ENCODE results near the gene LAMC3.

The LAMC3 gene

DNA sequence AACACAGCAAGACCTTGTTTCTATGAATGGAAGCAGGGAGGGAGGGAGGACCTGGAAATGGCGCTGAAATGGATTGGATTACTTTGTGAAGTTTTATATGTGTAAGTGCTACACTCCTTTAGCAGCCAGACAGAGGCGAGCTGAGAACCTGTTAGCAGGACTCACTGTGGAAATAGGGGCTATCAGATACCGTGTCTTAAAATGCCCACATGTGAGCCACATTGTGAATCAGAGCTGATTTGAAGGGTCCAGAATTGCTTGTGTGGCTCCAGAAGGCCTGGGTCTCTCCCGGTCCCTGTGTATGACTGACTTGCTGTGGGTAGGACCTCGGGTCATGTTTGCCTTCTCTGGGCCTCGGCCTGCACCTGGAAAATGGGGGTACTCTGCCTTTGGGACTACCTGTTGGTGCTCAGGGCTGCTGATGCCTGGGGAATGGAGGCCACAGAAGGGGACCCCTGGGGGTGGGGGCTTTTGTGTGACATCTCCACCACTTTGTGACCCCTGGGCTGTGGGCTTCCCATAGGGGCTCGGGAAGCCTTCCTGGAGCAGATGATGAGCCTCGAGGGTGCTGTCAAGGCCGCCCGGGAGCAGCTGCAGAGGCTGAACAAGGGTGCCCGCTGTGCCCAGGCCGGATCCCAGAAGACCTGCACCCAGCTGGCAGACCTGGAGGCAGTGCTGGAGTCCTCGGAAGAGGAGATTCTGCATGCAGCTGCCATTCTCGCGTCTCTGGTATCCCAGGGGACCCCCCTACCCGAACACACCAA is 63.3 kb downstream of the LAMC3 start:
- DNase-seq (ENCODE audit: insufficient read length, low spot score) (no peak), FAIRE-seq (no peak)
- TF ChIP-seq PAX5 (IDR thresholded peaks at IDR 0.05; ENCODE audit: insufficient read depth, low read length, severe bottlenecking) (no peak), POLR2A (IDR thresholded peaks at IDR 0.05; ENCODE audit: low read depth, low read length) (no peak)

DNA sequence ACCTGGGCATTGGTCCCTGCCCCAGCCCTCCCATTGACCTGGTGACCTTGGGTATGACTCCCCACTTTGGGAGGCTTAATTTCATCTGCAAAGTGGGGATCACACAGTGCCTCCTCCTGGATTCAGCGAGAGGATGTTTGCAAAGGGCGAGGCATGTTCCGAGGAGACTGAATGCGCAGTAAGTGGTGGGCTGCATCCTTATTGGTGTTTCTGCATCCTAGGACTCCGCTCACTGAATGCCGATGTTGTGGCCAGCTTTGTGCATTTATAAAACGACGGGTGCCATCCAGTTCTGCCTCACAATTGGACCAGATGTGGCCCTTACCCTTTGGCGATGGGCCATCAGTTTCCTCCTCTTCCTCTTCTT is 63.9 kb downstream of the LAMC3 start:
- FAIRE-seq, result no peak
- no peak for DNase-seq (ENCODE audit: insufficient read length, low spot score)
- TF ChIP-seq POLR2A (IDR thresholded peaks at IDR 0.05; ENCODE audit: low read depth, low read length) (no peak), POU2F2 (IDR thresholded peaks at IDR 0.05; ENCODE audit: low read depth, low read length) (no peak), POLR2AphosphoS5 (IDR thresholded peaks at IDR 0.05; ENCODE audit: low read depth, low read length) (no peak), TAF1 (IDR thresholded peaks at IDR 0.05; ENCODE audit: low read depth, low read length) (no peak), SPI1 (IDR thresholded peaks at IDR 0.05; ENCODE audit: low read depth, low read length) (no peak), PAX5 (IDR thresholded peaks at IDR 0.05; ENCODE audit: insufficient read depth, low read length, severe bottlenecking) (no peak)

DNA sequence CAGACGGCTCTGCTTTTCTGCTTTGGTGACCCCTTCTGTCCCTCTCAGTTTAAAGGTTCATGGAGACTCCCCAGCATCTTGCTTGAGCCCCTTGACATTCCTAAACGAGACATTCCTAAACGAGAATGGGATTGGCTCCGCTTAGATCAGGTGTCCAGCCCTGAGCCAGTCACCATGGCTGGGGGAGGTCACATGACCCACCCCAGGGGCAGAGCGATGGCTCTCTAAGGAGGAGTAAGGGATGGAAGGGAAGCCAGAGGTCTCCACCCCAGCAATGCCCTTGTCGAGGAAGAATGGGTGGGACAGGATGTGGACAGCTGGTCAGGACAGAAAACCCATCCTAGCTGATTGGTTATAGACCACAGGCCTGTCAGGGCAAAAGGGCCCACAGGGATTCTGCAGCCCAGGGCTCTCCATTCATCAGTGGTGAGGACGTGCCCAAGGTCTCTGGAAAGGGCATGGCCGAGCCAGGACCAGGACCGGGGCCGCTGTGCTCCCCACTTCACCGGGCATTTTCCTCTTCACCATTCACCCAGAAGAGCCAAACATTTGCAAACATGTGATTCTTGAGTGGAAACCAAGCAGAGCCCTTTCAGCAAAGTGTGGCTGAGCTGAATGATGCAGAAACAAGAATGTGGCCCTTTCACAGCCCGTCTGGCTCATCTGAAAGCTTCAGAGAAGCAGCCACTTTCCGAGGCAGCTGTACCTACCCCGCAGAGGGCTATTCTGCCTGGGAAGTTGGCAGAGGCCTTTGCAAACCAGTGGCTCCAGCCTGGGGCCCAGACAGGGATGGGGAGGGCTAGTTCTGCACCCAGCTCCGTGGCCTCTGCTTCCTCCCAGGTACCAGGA is 67.6 kb downstream of the LAMC3 start:
- DNase-seq (ENCODE audit: insufficient read length, low spot score), result no peak
- FAIRE-seq, result no peak
- TF ChIP-seq POU2F2 (IDR thresholded peaks at IDR 0.05; ENCODE audit: low read depth, low read length) (no peak), POLR2A (IDR thresholded peaks at IDR 0.05; ENCODE audit: low read depth, low read length) (no peak), PAX5 (IDR thresholded peaks at IDR 0.05; ENCODE audit: insufficient read depth, low read length, severe bottlenecking) (no peak), POLR2AphosphoS5 (IDR thresholded peaks at IDR 0.05; ENCODE audit: low read depth, low read length) (no peak), SPI1 (IDR thresholded peaks at IDR 0.05; ENCODE audit: low read depth, low read length) (no peak), TAF1 (IDR thresholded peaks at IDR 0.05; ENCODE audit: low read depth, low read length) (no peak)

DNA sequence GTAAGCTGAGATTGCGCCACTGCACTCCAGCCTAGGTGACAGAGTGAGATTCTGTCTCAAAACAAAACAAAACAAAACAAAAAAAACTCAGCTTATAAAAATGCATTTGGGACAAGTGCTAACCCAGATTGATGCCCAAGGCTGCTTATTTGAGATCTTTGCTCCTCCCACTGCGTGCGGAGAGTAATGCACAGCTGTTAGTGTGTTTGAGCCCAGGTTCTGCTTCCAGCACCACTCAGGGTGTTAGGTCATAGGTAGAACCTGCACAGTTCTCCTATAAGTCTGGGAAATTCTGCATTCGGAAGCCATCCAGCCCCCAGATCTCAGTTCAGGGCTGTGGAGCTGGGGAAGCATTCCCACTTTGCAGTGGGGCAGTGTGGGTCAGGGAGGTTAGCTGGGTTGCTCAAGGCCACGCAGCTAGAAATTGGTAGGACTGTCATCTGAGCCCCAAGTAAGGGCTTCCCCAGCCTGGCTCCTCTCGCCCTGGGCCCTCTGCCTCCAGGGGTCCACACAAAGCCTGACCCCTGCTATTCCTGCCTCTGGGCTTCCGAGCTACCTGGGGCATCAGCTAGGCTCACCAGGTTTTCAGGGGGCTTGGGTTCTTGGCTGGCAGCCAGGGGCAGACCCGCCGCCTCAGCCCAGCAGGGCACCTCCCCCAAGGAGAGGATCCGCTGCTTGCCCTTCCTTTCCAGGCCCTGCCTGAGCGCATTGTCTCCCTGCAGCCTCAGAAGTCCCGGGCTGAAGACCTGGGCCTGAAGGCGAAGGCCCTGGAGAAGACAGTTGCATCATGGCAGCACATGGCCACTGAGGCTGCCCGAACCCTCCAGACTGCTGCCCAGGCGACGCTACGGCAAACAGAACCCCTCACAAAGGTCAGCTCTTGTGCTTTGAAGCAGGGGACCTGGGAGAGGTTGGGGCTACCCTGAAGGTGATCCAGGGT is 69.7 kb downstream of the LAMC3 start:
- no peak for TF ChIP-seq TAF1 (IDR thresholded peaks at IDR 0.05; ENCODE audit: low read depth, low read length)
- TF ChIP-seq POLR2A (IDR thresholded peaks at IDR 0.05; ENCODE audit: low read depth, low read length), result no peak
- TF ChIP-seq POU2F2 (IDR thresholded peaks at IDR 0.05; ENCODE audit: low read depth, low read length), result no peak
- no peak for TF ChIP-seq POLR2AphosphoS5 (IDR thresholded peaks at IDR 0.05; ENCODE audit: low read depth, low read length)
- DNase-seq (ENCODE audit: insufficient read length, low spot score) (no peak), FAIRE-seq (no peak)

DNA sequence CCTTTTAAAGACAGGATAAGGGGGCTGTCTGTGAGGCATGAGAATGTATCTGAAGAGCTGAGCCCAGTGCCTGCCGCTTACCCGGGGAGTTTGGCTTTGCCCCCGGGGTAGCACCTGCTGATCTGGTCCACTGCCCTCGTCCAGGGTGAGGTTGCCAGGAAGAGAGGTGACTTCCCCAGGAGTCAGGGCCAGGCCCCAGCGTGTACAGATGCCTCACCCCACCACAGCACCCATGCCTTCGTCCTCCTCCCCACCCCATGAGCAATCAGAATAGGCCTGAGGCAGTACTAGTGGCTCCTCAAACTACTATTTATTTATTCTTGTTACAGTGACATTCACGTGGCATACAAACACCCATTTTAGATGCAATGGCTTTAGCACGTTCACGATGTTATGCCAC is 71.6 kb downstream of the LAMC3 start:
- FAIRE-seq, result no peak
- no peak for TF ChIP-seq TAF1 (IDR thresholded peaks at IDR 0.05; ENCODE audit: low read depth, low read length)
- TF ChIP-seq POU2F2 (IDR thresholded peaks at IDR 0.05; ENCODE audit: low read depth, low read length), result no peak
- TF ChIP-seq SPI1 (IDR thresholded peaks at IDR 0.05; ENCODE audit: low read depth, low read length), result no peak
- no peak for TF ChIP-seq POLR2AphosphoS5 (IDR thresholded peaks at IDR 0.05; ENCODE audit: low read depth, low read length)
- TF ChIP-seq POLR2A (IDR thresholded peaks at IDR 0.05; ENCODE audit: low read depth, low read length), result no peak
- TF ChIP-seq PAX5 (IDR thresholded peaks at IDR 0.05; ENCODE audit: insufficient read depth, low read length, severe bottlenecking), result no peak
- DNase-seq (ENCODE audit: insufficient read length, low spot score), result no peak

DNA sequence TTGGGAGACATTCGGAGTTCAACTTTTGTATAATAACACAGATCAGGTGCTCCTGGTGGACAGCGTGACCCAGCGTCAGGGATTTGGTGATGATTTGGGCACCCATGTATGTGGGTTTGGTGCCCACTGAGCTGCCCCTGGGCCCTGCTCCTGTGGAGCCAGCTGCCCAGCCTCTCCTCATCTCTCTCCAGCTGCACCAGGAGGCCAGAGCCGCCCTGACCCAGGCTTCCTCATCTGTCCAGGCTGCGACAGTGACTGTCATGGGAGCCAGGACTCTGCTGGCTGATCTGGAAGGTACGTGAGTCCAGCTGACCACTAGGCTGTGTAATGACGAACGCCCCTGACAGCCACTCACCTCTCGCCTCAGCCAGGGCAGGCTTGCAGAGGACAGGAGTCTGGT is 72.9 kb downstream of the LAMC3 start:
- TF ChIP-seq SPI1 (IDR thresholded peaks at IDR 0.05; ENCODE audit: low read depth, low read length), result no peak
- TF ChIP-seq POLR2A (IDR thresholded peaks at IDR 0.05; ENCODE audit: low read depth, low read length), result no peak
- TF ChIP-seq POU2F2 (IDR thresholded peaks at IDR 0.05; ENCODE audit: low read depth, low read length), result no peak
- no peak for TF ChIP-seq PAX5 (IDR thresholded peaks at IDR 0.05; ENCODE audit: insufficient read depth, low read length, severe bottlenecking)
- no peak for TF ChIP-seq POLR2AphosphoS5 (IDR thresholded peaks at IDR 0.05; ENCODE audit: low read depth, low read length)
- no peak for TF ChIP-seq TAF1 (IDR thresholded peaks at IDR 0.05; ENCODE audit: low read depth, low read length)
- DNase-seq (ENCODE audit: insufficient read length, low spot score) (no peak), FAIRE-seq (no peak)

DNA sequence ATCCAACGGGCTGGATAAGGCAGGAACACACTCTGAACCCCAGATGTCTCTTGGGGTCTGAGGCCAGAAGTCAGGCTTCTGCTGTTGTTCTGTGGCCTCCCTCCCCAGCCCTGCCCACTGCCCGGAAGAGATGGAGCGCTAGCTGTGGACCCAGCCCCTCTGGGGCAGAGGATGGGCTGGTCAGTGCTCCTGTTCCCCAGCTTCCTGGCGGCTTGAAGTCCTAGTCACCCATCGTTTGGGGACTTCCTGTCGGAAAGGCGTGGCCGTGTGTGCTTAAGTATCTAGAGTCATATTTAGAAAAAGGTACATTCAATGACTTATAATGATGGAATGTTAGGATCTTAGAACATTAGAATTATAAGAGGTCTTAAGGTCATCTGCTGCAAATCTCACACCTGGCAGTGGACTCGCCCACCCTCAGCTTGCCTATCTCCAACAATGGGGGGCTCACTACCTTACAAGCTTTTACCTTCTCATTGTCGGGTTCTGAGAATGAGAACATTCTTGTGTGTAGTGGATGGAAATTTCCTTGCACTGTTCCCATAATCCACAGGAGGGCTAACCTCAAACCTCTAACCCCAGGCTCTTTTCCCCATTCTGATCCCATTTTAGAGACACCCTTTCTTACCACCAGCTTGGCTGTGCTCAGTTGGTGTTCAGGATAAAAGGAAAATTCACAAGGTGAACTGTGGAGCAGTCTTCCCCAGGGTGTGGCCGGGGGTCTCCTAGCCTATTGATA is 74.0 kb downstream of the LAMC3 start:
- FAIRE-seq (no peak), DNase-seq (ENCODE audit: insufficient read length, low spot score) (no peak)
- TF ChIP-seq SPI1 (IDR thresholded peaks at IDR 0.05; ENCODE audit: low read depth, low read length) (no peak), TAF1 (IDR thresholded peaks at IDR 0.05; ENCODE audit: low read depth, low read length) (no peak), POU2F2 (IDR thresholded peaks at IDR 0.05; ENCODE audit: low read depth, low read length) (no peak), PAX5 (IDR thresholded peaks at IDR 0.05; ENCODE audit: insufficient read depth, low read length, severe bottlenecking) (no peak), POLR2AphosphoS5 (IDR thresholded peaks at IDR 0.05; ENCODE audit: low read depth, low read length) (no peak), POLR2A (IDR thresholded peaks at IDR 0.05; ENCODE audit: low read depth, low read length) (no peak)

DNA sequence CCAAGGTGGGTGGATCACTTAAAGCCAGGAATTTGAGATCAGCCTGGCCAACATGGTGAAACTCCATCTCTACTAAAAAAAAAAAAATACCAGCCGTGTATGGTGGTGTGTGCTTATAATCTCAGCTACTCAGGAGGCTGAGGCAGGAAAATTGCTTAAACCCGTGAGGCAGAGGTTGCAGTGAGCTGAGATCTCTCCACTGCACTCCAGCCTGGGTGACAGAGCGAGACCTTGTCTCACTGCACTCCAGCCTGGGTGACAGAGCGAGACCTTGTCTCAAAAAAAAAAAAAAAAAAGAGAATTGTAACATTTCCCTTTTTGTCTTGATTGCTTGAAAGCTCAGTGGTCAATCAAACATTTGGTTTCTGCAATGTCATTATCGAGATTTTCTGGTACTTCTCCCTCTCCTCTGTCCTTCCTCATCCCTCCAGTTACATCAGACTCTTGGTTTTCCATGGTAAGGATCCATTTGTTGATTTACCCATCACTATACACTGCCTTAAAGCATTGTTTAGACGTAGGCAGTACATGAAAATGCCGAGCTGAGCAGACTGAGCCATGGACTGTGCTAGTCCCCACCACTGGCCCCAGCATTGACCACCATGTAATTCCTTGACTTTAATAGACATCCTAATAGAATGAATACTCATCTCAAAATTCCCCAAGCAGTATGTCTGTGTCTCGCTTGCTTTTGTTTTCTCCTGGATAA is 75.8 kb downstream of the LAMC3 start:
- DNase-seq (ENCODE audit: insufficient read length, low spot score), result no peak
- no peak for FAIRE-seq
- TF ChIP-seq POLR2A (IDR thresholded peaks at IDR 0.05; ENCODE audit: low read depth, low read length), result no peak
- TF ChIP-seq PAX5 (IDR thresholded peaks at IDR 0.05; ENCODE audit: insufficient read depth, low read length, severe bottlenecking), result no peak
- no peak for TF ChIP-seq POLR2AphosphoS5 (IDR thresholded peaks at IDR 0.05; ENCODE audit: low read depth, low read length)
- no peak for TF ChIP-seq TAF1 (IDR thresholded peaks at IDR 0.05; ENCODE audit: low read depth, low read length)
- no peak for TF ChIP-seq POU2F2 (IDR thresholded peaks at IDR 0.05; ENCODE audit: low read depth, low read length)
- TF ChIP-seq SPI1 (IDR thresholded peaks at IDR 0.05; ENCODE audit: low read depth, low read length), result no peak
